Immature natural killer cell (primary cell): ENCODE measurements around the gene TDO2. TPM values are rescaled to one million over a fixed set of nuclear protein-coding genes. Genes with fewer than 3 reads are reported as not detected.
"Not testable (repeated sequence)": the region's sequence is repeated elsewhere in the genome, so short reads cannot be mapped to it uniquely, and the experiment has no call there.

ENCODE experiments used
- DNase-seq, 3 donors: peaks; one replicate each; pipeline ENCODE4 v3.0.0; 2022; ENCODE audit warnings: mixed read lengths in 1 of 3
- H3K27ac Mint-ChIP-seq, 6 donors: one replicate each; pipeline ENCODE4 v1.8.0; 2020; ENCODE audit warnings: mixed read lengths in 6 of 6, mild to moderate bottlenecking in 5 of 6, inconsistent platforms in 4 of 6, moderate library complexity in 3 of 6
- H3K27me3 Mint-ChIP-seq, 3 donors: one replicate each; pipeline ENCODE4 v1.8.0; 2020 to 2021; ENCODE audit warnings: low read depth in 3 of 3, mild to moderate bottlenecking in 3 of 3, mixed read lengths in 3 of 3, moderate library complexity in 3 of 3, inconsistent platforms in 1 of 3
- H3K36me3 Mint-ChIP-seq, 3 donors: one replicate each; pipeline ENCODE4 v1.8.0; 2020; ENCODE audit warnings: mixed read lengths in 3 of 3, inconsistent platforms in 2 of 3, mild to moderate bottlenecking in 2 of 3
- H3K4me1 Mint-ChIP-seq, 2 donors: one replicate each; pipeline ENCODE4 v1.8.0; 2020; ENCODE audit warnings: inconsistent platforms in 2 of 2, mild to moderate bottlenecking in 2 of 2, mixed read lengths in 2 of 2, moderate library complexity in 1 of 2
- H3K4me3 Mint-ChIP-seq, 5 donors: one replicate each; pipeline ENCODE4 v1.8.0; 2020; ENCODE audit warnings: mild to moderate bottlenecking in 5 of 5, mixed read lengths in 5 of 5, inconsistent platforms in 3 of 5, moderate library complexity in 3 of 5
- H3K9me3 Mint-ChIP-seq, 6 donors: one replicate each; pipeline ENCODE4 v1.8.0; 2020; ENCODE audit warnings: mild to moderate bottlenecking in 6 of 6, mixed read lengths in 6 of 6, inconsistent platforms in 4 of 6, moderate library complexity in 3 of 6
- polyA plus RNA-seq, 3 donors: library from polyadenylated mRNA; unstranded; fragments of 300-500 nt; fragmentation: Illumina TruSeq; gene quantifications; one replicate each; pipeline ENCODE4 v1.2.3, GENCODE V29; 2021

The TDO2 gene
- polyA plus RNA-seq, 3 donors from 2014 or later = not detected

DNA sequence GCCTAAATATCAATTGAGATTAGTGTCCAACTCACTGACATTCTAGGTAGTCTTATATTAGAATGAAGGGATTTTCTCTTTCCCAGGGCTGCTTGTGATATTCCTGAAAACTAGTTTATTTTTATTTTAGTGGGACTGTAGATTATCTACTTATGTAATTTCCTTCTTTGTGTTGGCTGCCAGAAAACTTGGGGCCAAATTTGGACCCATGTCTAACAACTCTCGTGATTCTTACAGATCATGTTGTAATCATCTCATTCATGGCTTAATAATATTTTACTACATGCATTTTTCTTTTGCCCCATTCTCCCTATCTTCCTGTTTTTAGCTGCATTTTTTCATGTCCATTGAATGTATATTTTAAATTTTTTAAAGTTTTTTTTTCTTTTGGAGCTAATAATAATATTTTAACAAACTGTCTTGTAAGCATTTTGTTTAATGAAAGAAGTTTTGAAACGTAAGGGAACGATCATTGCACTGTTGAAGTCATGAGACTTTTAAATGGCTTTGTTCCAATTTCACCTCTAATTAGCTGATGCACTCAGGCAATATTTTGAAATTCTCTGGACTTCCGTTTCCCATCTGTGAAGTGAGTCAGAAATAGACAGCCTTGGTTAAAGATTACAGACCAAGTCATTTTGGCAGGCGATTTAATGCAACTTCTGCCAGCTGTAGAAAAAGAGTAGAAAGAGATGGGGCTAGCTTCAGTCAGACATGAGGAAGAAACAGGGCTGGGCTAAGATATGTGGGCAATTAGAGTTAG lies 14.3 kb upstream of the TDO2 start:
- H3K9me3 Mint-ChIP-seq = peaks cover 0 to 8% (median 4%) of the 10 kb centered on the region in 6 donors
- peaks cover 0 to 12% (median 2%) of the 10 kb centered on the region in 3 donors for H3K27me3 Mint-ChIP-seq
- no peaks in the 10 kb centered on the region for H3K4me1 Mint-ChIP-seq
- no peaks in the 10 kb centered on the region for H3K36me3 Mint-ChIP-seq
- no peak overlapping the region for H3K27ac Mint-ChIP-seq
- no peak for DNase-seq
- H3K4me3 Mint-ChIP-seq = no peak overlapping the region

DNA sequence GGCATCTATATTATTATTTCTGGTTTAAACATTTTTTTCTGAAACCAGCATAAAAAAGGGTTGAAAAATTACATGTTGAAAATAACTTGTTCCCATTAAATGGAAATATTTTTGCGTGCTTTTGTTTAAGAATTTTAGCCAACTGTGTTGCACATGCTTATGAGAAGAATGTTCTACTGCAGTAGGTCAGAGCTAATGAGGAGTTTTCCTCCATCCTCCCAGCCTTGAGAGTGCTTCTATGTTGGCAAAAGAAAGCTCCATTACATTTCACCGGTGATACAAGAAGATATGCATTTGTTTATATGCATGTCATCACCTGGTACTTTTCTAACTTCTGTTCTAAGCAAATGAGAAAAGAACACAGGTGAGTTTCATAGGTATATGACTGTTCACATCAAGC lies 13.6 kb upstream of the TDO2 start:
- peaks cover 0 to 12% (median 2%) of the 10 kb centered on the region in 3 donors for H3K27me3 Mint-ChIP-seq
- H3K4me1 Mint-ChIP-seq = no peaks in the 10 kb centered on the region
- H3K27ac Mint-ChIP-seq = no peak overlapping the region
- DNase-seq = no peak
- no peak overlapping the region for H3K4me3 Mint-ChIP-seq
- H3K9me3 Mint-ChIP-seq = peaks cover 0 to 8% (median 4%) of the 10 kb centered on the region in 6 donors
- no peaks in the 10 kb centered on the region for H3K36me3 Mint-ChIP-seq

DNA sequence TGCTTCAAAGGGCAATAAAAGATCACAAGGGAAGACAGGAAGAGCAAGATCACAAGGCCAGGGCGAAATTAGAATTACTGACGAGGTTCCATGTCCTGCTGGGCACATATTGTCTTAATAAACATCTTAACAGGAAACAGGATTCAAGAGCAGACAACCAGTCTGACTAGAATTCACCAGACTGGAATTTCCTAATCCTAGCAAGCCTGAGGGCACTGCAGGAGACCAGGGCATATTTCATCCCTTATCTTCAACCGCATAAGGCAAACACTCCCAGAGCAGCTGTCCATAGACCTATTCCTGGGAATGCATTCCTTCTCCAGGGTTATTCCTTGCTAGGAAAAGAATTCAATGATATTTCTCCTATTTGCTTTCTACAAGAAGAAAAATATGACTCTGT lies 12.4 kb upstream of the TDO2 start:
- Mint-ChIP-seq H3K27ac (no peak overlapping the region), H3K4me1 (no peaks in the 10 kb centered on the region), H3K4me3 (no peak overlapping the region), H3K27me3 (peaks cover 0 to 12% (median 2%) of the 10 kb centered on the region in 3 donors), H3K9me3 (peaks cover 0 to 8% (median 5%) of the 10 kb centered on the region in 6 donors), H3K36me3 (no peaks in the 10 kb centered on the region)
- DNase-seq = no peak

DNA sequence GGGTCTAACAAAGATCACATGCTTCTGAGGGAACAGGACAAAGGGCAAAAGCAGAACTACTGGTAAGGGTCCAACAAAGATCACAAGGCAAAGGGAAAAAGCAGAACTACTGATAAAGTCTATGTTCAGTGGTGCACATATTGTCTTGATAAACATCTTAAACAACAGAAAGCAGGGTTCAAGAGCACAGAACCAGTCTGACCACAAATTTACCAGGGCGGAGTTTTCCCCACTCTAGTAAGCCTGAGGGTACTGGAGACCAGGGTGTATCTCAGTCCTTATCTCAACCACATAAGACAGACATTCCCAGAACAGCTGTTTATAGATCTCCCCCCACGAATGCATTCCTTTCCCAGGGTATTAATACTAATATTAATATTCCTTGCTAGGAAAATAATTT lies 5.1 kb upstream of the TDO2 start:
- H3K27ac Mint-ChIP-seq, DNase-seq, H3K4me1 Mint-ChIP-seq, H3K4me3 Mint-ChIP-seq, H3K27me3 Mint-ChIP-seq, H3K36me3 Mint-ChIP-seq: not testable (repeated sequence)
- peaks cover 2 to 11% (median 9%) of the 10 kb centered on the region in 6 donors for H3K9me3 Mint-ChIP-seq

DNA sequence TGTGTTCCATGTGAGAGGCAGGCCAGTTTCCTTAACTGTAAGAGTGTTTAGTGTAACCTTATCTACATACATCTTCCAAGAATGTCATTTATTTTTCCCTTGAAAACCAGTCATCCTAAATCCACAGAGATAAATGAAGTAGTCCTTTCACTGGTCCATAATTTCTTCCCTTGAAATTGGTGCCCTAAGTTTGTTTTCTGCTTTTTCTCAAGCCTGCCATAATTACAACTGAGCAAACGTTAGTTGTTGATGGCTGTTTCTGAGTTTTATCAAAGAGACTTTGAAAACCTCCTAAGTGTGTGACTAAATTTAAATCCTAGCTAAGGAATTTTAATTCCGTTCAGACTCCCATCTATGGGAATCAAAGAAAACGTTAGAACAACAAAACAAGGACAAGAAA lies 3.6 kb upstream of the TDO2 start:
- no peak for DNase-seq
- Mint-ChIP-seq H3K36me3 (no peaks in the 10 kb centered on the region), H3K27me3 (no peaks in the 10 kb centered on the region), H3K4me1 (no peaks in the 10 kb centered on the region), H3K4me3 (no peak overlapping the region), H3K9me3 (peaks cover 2 to 11% (median 8%) of the 10 kb centered on the region in 6 donors), H3K27ac (no peak overlapping the region)

DNA sequence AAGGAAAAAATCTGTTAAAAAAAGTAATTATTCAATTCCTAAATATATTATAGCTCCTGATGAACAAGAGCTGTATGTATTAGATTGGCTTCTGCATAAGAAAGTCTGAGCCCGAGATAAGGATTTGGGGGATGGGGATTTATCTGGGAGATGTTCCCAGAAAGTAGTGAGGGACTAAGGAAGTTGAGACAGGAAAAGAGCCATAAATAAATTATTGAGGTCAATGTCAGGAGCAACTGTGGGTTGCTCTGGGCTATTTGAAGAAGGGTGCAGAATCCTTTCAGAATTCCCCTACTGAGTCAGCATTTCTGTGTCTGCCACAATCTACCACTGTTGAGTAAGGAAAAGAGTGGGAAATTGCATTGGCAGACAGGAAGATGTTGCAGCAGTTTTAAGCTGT lies 3.1 kb upstream of the TDO2 start:
- Mint-ChIP-seq H3K4me3 (no peak overlapping the region), H3K4me1 (no peaks in the 10 kb centered on the region), H3K27ac (no peak overlapping the region), H3K9me3 (peaks cover under 1 to 11% (median 8%) of the 10 kb centered on the region in 6 donors), H3K27me3 (no peaks in the 10 kb centered on the region), H3K36me3 (no peaks in the 10 kb centered on the region)
- no peak for DNase-seq

DNA sequence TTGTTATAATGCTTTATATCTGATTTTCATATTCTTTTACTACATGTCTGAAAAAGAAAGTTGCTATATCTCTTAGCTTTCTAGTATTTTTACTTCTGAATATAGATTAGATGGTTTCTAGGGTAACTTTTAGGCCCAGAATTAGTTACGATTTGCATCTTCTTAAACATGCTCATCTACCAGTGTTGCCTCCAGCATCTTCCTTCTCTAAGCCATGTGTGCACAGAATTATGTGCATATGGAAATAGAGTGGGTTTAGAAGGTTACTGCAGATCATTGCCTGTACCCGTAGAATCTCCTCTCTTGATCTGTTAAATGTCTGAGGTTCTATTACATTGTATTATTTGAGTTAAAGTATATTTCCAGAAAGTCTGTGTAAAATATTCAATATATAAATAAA lies 2.5 kb upstream of the TDO2 start:
- Mint-ChIP-seq H3K36me3 (no peaks in the 10 kb centered on the region), H3K4me3 (no peak overlapping the region), H3K4me1 (no peaks in the 10 kb centered on the region), H3K9me3 (peaks cover 0 to 11% (median 8%) of the 10 kb centered on the region in 6 donors), H3K27me3 (no peaks in the 10 kb centered on the region), H3K27ac (no peak overlapping the region)
- no peak for DNase-seq

DNA sequence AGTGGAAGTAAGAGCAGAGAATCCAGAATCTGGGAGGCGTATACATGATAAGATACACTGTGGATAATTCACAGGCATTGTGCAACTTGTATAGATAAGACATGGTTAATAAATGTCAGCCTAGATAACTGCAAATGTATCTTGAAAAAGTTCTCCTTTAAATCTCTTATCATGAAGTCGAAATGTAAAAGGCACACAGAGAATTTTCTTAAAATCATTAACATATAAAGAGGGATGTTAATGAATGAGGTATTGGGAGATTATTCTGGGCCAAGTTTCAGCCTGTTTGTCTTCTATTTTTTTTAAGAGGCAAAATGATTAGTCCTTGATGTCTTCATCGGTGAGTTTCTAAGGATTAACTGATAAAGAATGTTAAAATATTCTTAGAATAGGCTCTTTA lies 835 bp downstream of the TDO2 start:
- Mint-ChIP-seq H3K27me3 (peaks cover 0 to 3% (median 0%) of the 10 kb centered on the region in 3 donors), H3K27ac (no peak overlapping the region), H3K4me1 (no peaks in the 10 kb centered on the region), H3K36me3 (no peaks in the 10 kb centered on the region), H3K4me3 (no peak overlapping the region), H3K9me3 (no peaks in the 10 kb centered on the region)
- no peak for DNase-seq

DNA sequence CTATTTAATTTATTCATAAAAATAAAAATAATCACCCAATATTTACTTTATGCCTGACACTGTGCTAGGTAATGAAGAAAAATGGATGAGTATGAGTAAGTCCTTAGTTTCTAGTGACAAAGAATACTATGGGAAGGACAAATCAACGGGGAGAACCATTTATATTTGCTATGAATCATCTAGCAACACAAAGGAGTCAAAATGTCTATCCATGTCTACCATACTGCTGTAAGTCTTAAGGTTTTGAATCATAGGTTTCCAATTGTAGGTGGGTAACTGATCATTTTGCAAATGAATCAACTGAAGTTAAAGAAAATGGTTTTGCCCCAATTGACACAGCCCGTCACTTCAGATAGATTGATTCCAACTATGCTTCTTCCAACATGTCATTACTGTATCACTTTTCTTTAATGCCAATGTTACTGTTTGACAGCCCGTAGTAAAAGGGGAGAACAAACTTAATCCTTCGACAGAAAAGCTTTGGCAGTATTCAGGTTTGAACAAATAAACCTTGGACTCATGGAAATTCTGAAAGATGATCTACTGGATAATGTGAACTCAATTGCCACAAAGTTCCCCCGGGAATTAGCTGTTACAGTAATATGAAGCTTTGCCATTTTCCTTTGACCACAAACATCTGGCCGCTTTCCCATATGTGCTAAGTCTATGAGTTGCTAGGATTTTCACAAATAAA lies 3.2 kb downstream of the TDO2 start:
- no peak for DNase-seq
- no peak overlapping the region for H3K4me3 Mint-ChIP-seq
- no peak overlapping the region for H3K27ac Mint-ChIP-seq
- no peaks in the 10 kb centered on the region for H3K36me3 Mint-ChIP-seq
- no peaks in the 10 kb centered on the region for H3K4me1 Mint-ChIP-seq
- H3K9me3 Mint-ChIP-seq = no peaks in the 10 kb centered on the region
- peaks cover 0 to 3% (median 0%) of the 10 kb centered on the region in 3 donors for H3K27me3 Mint-ChIP-seq

DNA sequence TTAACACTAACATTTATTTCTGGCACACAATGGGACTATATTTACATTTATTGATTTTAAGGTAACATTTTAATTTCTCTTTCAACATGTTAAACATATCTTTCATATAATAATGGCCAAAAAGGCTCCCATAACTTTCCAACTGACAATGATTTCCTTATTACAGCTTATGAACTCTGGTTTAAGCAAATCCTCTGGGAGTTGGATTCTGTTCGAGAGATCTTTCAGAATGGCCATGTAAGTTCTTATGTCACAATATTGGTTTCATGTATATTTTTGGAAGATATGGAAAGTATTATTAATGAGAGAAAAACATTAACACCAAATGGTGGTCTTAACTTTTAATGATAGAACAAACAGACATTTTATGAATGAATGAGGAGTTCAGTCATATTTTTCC lies 4.1 kb downstream of the TDO2 start:
- Mint-ChIP-seq H3K9me3 (no peaks in the 10 kb centered on the region), H3K27me3 (peaks cover 0 to 5% (median 0%) of the 10 kb centered on the region in 3 donors), H3K4me1 (no peaks in the 10 kb centered on the region), H3K27ac (no peak overlapping the region), H3K36me3 (no peaks in the 10 kb centered on the region), H3K4me3 (no peak overlapping the region)
- DNase-seq = no peak

DNA sequence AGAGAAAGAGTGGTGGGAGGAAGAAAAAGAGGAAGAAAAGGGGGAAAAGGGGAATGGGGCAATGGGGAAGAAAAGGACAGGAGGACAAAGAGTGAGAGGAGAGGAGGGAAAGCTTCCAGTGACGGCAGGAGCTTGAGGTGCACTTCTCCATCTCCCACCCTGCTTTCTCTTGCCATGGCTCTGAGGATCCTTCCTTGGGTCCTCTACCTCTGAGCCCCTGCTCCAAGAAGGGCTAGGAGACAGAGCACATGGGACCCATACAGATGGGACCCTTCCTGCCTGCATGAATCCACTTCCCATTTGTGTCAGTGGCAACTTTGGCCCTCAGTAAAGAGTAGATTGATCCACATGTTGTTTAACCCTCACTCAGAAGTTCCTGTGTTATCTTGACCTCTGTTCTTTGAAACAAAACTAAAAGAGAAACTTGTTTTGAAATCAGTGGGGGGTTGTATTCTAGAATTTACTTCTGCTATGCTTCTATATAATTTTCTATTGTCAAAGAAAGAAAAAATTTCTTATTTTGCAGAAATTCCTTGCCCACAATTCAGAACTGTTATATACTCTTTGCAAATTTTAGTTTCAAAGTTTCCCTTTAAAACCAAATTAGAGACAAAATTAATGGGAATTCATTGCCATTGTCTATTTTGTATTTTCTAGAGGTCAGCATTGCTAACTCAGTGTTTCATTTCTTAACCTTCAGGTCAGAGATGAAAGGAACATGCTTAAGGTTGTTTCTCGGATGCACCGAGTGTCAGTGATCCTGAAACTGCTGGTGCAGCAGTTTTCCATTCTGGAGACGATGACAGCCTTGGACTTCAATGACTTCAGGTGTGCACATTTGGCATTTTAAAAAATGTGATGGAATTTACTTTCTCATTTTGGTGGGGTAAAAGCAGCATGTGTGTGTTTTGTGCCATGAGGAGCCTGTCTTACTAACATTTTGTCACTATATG lies 5.0 kb downstream of the TDO2 start:
- H3K27ac Mint-ChIP-seq = no peak overlapping the region

DNA sequence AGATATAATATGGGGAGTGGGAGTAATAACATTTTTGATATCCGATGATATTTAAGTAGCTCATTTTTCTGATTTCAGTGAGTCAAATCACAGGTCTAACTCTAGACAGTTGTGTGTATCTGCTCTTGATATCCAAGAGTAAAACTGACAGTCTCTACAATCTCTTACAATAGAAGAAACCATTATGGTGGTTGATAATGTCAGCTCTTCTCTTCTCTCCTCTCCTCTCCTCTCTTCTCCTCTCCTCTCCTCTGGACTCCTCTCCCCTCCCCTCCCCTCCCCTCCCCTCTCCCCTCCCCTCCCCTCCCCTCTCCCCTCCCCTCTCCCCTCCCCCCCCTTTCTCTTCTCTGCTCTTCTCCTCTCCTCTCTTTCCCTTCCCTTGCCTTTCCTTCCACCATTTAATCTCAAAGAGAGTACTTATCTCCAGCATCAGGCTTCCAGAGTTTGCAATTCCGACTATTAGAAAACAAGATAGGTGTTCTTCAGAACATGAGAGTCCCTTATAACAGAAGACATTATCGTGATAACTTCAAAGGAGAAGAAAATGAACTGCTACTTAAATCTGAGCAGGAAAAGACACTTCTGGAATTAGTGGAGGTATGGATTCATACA lies 6.2 kb downstream of the TDO2 start:
- Mint-ChIP-seq H3K36me3 (no peaks in the 10 kb centered on the region), H3K27ac (no peak overlapping the region), H3K4me1 (no peaks in the 10 kb centered on the region), H3K27me3 (peaks cover 0 to 5% (median 0%) of the 10 kb centered on the region in 3 donors), H3K4me3 (no peak overlapping the region), H3K9me3 (no peaks in the 10 kb centered on the region)
- DNase-seq = no peak

More for the DNA sequence above, 5.0 kb downstream of the TDO2 start:
- no peak for DNase-seq
- no peaks in the 10 kb centered on the region for H3K36me3 Mint-ChIP-seq
- H3K4me3 Mint-ChIP-seq = no peak overlapping the region
- no peaks in the 10 kb centered on the region for H3K9me3 Mint-ChIP-seq
- H3K27me3 Mint-ChIP-seq = peaks cover 0 to 5% (median 0%) of the 10 kb centered on the region in 3 donors
- no peaks in the 10 kb centered on the region for H3K4me1 Mint-ChIP-seq

DNA sequence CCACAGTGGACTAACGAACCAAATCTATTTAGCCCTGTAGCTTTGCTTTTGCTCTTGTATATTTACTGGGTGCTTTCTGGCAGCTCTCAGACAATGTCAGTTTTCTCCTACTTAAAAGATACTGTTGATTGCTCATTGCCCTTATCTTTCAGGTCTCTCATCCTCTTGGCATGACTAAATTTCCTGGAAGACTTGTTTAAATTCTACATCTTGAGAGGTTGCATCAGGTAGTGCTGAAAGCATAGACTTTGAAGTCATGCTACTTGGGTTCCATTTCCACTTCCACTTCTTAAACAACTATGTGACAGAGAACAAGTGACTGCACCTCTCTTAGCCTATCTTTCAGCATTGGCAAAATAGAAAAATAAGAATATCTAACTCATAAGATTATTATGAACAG lies 8.4 kb downstream of the TDO2 start:
- Mint-ChIP-seq H3K4me3 (no peak overlapping the region), H3K4me1 (no peaks in the 10 kb centered on the region), H3K27ac (no peak overlapping the region), H3K27me3 (peaks cover 0 to 5% (median 0%) of the 10 kb centered on the region in 3 donors), H3K9me3 (no peaks in the 10 kb centered on the region), H3K36me3 (no peaks in the 10 kb centered on the region)
- no peak for DNase-seq
